ENCODE results near the gene PTDSS2. TPM values are rescaled to one million over a fixed set of nuclear protein-coding genes. Genes with fewer than 3 reads are reported as not detected.

The PTDSS2 gene
- total and polyA plus RNA-seq, 7 donors, result 4.8 to 76.2 (median 30.1) TPM

DNA sequence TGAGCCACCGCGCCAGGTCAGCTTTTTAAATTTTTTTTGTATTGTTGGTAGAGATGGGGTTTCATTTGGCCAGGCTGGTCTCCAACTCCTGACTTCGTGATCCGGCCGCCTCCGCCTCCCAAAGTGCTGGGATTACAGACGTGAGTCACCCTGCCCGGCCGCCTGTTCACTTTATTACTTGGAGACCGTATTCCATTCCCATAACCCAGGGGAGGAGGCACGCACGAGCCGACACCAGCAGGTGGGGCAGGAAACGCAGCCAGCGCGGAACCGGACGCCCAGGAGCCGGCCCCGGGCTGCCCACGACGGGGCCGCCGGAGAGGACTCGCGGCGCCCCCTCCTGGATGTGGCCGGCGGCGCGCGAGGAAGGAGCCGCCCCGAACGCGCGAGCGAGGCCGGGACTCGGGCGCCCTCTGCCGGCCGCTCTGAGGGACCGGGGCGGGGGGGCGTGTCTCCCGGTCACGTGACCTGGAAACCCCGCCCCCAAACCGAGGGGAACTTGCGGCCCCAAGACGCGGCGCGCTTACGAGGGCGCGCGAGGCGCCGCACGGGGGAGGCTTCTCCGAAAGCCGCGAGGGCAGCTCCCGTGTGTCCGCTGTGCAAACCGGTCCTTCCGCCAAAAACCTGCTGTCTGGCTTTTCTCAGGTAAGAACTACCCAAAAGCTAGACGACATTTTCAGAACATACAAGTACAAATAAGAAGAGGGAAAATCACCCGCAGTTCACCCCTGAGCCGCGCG is 68.6 kb downstream of the PTDSS2 start:
- H3K36me3 ChIP-seq, result peaks cover 0 to 13% (median 0%) of the 10 kb centered on the region in 4 donors
- peak overlapping the region; percentile 81 to 90 (median 84) for H3K27ac ChIP-seq
- peak; percentile 98 for DNase-seq
- H3K4me3 ChIP-seq, result peak overlapping the region in 3 of 4 donors; percentile 23 to 37 (median 32)
- intact Hi-C loops (cut with DNase I), result loop anchor here (1.0 to 2.0 kb wide), 2 partner anchors 16 to 111 kb away; partner anchors contain the start of gene HRAS
- H3K9me3 ChIP-seq, result no peaks in the 10 kb centered on the region
- H3K4me1 ChIP-seq, result peaks cover 0 to 9% (median 4%) of the 10 kb centered on the region in 4 donors
- TF ChIP-seq POLR2A (IDR thresholded peaks at IDR 0.05), result no peak
- peak; percentile 14 to 79 (median 41) for TF ChIP-seq POLR2AphosphoS5 (IDR thresholded peaks at IDR 0.05)
- peak in 1 of 4 donors; percentile 9 for TF ChIP-seq EP300 (IDR thresholded peaks at IDR 0.05)
- TF ChIP-seq CTCF (IDR thresholded peaks at IDR 0.05), result peak; percentile 54 to 99 (median 76)
- 4 to 9% methylated on average over 74 of the region's 74 CpGs for WGBS, 2 donors
- no peaks in the 10 kb centered on the region for H3K27me3 ChIP-seq

- TF ChIP-seq POLR2AphosphoS5 (IDR thresholded peaks at IDR 0.05) (no peak), POLR2A (IDR thresholded peaks at IDR 0.05) (no peak), CTCF (IDR thresholded peaks at IDR 0.05) (no peak), EP300 (IDR thresholded peaks at IDR 0.05) (no peak)
- Histone ChIP-seq H3K27ac (no peak overlapping the region), H3K9me3 (no peaks in the 10 kb centered on the region), H3K36me3 (no peaks in the 10 kb centered on the region), H3K4me3 (no peak overlapping the region), H3K4me1 (peaks cover 0 to 9% (median 4%) of the 10 kb centered on the region in 4 donors), H3K27me3 (no peaks in the 10 kb centered on the region)
- intact Hi-C loops (cut with DNase I), result no loop called here
- WGBS, 2 donors, result 92 to 94% methylated on average over 39 of the region's 39 CpGs
- no peak for DNase-seq
Measured at GRCh38 chr11:520428-521176, 70.5 kb downstream of the PTDSS2 start.

DNA sequence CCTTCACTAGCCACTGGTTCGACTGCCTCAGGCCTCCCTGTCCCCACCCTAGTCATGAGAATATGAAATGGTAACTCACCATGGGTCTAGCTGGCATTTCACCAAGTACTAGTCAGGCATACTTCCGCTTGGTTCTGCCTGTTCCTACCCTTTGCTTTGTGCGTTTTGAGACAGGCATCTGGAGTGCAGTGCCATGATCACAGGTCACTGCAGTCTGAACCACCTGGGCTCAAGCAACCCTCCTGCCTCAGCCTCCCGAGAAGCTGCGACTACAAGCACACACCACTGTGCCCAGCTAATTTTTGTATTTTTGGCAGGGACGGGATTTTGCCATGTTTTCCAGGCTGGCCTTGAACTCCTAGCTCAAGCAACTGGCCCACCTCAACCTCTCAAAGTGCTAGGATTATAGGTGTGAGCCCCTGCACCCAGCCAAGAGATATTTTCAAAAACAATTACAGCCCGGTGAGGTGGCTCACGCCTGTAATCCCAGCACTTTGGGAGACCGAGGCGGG is 71.2 kb downstream of the PTDSS2 start:
- Histone ChIP-seq H3K9me3 (no peaks in the 10 kb centered on the region), H3K36me3 (no peaks in the 10 kb centered on the region), H3K27ac (no peak overlapping the region), H3K4me3 (no peak overlapping the region), H3K4me1 (peaks cover 0 to 9% (median 4%) of the 10 kb centered on the region in 4 donors), H3K27me3 (no peaks in the 10 kb centered on the region)
- 89 to 93% methylated on average over 10 of the region's 10 CpGs for WGBS, 2 donors
- no peak for TF ChIP-seq POLR2A (IDR thresholded peaks at IDR 0.05)
- TF ChIP-seq CTCF (IDR thresholded peaks at IDR 0.05), result no peak
- no peak for TF ChIP-seq EP300 (IDR thresholded peaks at IDR 0.05)
- no peak for TF ChIP-seq POLR2AphosphoS5 (IDR thresholded peaks at IDR 0.05)
- no peak for DNase-seq
- intact Hi-C loops (cut with DNase I), result no loop called here

- no peak for TF ChIP-seq CTCF (IDR thresholded peaks at IDR 0.05)
- no peak for TF ChIP-seq POLR2AphosphoS5 (IDR thresholded peaks at IDR 0.05)
- no peak for TF ChIP-seq POLR2A (IDR thresholded peaks at IDR 0.05)
- TF ChIP-seq EP300 (IDR thresholded peaks at IDR 0.05), result no peak
- Histone ChIP-seq H3K27ac (no peak overlapping the region), H3K9me3 (no peaks in the 10 kb centered on the region), H3K4me3 (no peak overlapping the region), H3K4me1 (no peaks in the 10 kb centered on the region), H3K36me3 (peaks cover 0 to 2% (median under 1%) of the 10 kb centered on the region in 4 donors), H3K27me3 (no peaks in the 10 kb centered on the region)
- DNase-seq, result no peak
- intact Hi-C loops (cut with DNase I), result no loop called here
- WGBS, 2 donors, result 69 to 84% methylated on average over 17 of the region's 17 CpGs
Measured at GRCh38 chr11:526192-526591, 76.1 kb downstream of the PTDSS2 start.
